ENCODE data around the gene CPLX3.

CPLX3 gene

DNA sequence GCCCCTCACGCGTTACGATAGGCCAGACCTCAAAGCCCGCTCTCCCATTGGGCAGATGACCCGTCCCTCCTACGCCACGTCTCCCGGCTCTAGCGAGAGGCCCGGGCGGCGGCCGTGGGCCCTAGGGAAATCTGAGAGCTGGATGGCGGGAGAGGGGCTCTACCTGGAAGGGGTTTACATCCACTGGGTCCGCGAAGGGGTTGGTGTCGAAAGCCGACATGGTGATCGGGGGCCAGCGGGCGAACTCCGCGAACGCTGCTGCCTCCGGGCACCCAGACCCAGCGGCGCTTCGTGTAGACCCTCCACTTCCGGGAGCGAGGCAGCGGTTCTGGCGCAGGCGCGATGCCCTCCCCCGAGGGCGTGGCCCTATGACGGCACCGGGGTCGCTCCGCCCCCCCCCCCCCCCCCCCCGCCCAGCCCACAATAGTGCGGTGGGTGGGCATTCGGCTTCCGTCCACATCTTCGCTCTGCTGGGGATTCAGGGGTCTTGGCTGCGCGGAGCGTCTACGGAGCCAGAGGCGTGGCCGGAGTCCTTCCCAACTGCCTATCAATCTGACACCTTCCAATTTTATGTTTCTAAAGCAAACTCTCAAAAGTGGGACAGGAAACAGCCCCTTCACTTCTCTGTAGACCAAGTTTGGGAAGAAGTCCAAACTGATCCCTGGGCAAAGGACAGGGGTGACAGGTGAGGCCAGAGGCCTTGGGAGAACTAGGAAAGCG is 46.8 kb downstream of the CPLX3 start, which contains the start of gene SCAMP2:
TSS of gene SCAMP2 (minus strand) at position 330 of the 720 bp plus-strand sequence. CDS start at position 220, 110 bp downstream.
- peak; percentile 96 for DNase-seq (ENCODE audit: low read depth)

DNA sequence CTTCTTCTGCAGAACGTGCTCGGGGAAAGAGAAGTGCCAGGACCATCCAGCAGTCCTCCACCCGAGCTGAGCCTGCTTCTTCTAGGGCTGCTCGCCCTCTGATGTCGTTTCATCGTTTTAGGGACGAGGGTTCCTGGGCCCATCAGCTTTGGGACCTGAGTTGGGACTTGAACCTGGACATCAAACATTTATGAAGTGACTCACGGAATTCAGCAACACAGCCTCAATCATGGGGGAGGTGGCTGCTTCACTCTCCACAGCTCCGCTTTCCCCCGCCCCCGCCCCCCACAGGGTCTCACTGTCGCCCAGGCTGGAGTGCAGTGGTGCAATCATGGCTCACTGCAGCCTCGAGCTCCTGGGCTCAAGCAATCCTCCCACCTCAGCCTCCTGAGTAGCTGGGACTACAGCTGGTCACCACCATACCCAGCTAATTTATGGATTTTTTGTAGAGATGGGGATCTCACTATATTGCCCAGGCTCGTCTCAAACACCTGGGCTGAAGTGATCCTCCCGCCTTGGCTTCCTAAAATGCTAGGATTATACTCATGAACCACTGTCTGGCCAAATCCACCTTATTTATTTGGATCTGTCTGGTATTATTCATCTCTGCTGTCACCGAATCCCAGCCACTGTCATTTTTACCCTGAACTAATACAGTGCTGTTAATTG is 47.5 kb downstream of the CPLX3 start:
- DNase-seq (ENCODE audit: low read depth): peak; percentile 32

DNA sequence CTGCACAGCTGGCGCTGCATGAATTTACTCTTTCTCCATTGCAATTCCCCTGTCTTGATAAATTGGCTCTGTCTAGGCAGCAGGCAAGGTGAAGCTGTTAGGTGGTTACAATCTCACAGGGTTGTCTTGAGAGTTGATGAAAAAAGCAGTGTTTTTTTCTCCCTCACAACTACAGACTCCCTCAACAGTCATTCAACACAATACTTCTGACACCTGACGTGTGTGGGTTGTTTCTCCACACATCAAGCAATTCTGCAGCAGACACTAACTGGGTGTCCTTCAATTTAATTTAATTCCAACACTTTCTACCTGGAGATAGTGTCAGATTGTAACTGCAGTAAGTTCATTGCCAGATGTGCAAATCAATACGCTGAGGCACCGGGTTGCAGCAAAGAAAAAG is 51.8 kb downstream of the CPLX3 start:
- DNase-seq (ENCODE audit: low read depth): no peak

All from EH (cell line).